Measurements from ENCODE around the gene EVC2. TPM values are rescaled to one million over a fixed set of nuclear protein-coding genes. Genes with fewer than 3 reads are reported as not detected.

EVC2 gene
- total RNA-seq: 5.2 and 7.9 TPM in 2 replicates

DNA sequence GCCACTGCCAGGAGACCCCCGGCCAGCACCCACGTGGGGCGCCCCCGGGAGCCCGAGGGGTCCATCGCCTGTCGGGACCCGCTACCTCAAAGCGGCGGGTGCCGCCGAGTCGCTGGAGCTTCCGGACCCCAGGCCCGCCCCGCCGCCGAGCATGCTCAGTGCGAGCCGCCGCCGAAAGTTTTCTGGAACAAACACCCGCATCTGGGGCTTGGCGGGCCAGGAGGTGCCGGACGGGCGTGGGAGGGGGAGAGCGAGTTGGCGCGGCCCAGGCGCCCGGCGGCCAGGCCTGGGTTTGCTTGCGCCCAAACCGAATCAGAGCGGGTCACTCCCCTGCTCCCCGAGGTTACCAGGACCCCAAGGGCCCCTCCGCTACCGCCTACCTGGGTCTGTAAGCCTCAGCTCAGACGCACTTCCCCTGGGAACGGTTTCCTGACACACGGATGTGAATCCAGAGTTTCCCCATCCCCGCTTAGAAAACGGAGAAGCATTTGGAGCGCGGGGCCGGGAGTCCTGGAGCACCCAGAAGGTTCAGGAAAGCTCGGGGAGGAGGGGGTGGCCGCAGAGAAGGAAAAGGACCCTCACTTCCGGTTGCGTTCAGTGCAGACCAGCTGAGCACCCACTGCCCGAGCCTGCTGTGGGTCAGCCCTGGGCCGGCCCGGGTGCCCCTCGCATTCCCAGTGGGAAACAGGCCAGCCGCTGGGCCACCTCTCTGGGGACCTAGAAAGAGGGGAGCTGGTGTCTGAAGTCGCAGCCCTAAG lies at the start of gene EVC2:
Gene EVC2 (minus strand): TSS at position 111 of the 758 bp plus-strand sequence. CDS start 46 bp downstream, at position 65.

DNA sequence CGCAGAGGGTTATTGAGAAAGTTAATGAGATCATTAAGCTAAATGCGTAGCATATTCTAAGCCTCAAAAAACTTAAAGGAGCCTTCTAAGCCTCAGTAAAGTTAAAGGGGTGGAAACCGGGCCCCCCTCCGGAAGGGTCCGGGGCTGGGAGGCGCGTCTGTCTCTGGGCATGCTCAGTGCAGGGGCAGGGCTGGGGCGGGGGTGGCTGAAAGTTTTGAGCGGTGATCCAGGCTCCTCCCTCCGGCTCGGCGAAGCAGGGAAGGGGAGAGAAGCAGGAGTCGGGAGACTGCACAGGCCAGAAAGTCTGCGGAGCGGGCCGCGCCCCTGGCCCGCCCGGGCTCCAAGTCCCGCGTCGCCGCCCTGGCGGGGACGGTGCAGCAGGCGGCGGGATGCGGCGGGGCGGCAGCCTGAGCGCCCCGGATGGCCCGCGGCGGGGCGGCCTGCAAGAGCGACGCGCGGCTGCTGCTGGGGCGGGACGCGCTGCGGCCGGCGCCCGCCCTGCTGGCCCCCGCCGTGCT lies 2.7 kb upstream of the EVC2 start, which contains the start of gene EVC:
Gene EVC (plus strand): TSS at position 241 of the 518 bp plus-strand sequence. CDS start 180 bp downstream, at position 421.

Other genes with a start within 250 kb of the EVC2 start
- gene EVC, start 2.6 kb upstream of the EVC2 start, total RNA-seq: 25.3 and 34.1 TPM in 2 replicates
- gene CRMP1, start 184.5 kb upstream of the EVC2 start, total RNA-seq: under 0.01 and 0.72 TPM in 2 replicates